GM12801 (cell line): ENCODE results near the gene ARID4B.

Experiments
- TF ChIP-seq, protein P1 (sequence below): IDR thresholded peaks from one replicate; pipeline ENCODE4 v1.5.1; 2011; ENCODE audit warnings: control low read depth; ENCODE audit not compliant: insufficient read length; ENCODE audit errors: extremely low read depth

ARID4B gene

DNA sequence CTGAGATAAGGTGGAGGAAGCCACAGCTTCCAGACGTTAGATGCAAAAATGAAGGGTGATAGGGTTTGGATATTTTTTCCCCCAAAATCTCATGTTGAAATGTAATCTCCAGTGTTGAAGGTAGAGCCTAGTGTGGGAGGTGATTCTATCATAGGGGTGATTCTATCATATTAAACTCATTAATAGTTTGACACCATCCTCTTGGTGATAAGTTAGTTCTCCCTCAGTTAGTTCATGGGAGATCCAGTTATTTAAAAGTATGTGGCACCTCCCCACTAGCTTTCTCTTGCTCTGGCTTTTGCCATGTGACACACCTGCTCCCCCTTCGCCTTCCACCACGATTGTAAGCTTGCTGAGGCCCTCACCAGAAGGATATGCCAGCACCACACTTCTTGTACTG is 30.9 kb upstream of the ARID4B start:
- TF ChIP-seq, protein P1, sequence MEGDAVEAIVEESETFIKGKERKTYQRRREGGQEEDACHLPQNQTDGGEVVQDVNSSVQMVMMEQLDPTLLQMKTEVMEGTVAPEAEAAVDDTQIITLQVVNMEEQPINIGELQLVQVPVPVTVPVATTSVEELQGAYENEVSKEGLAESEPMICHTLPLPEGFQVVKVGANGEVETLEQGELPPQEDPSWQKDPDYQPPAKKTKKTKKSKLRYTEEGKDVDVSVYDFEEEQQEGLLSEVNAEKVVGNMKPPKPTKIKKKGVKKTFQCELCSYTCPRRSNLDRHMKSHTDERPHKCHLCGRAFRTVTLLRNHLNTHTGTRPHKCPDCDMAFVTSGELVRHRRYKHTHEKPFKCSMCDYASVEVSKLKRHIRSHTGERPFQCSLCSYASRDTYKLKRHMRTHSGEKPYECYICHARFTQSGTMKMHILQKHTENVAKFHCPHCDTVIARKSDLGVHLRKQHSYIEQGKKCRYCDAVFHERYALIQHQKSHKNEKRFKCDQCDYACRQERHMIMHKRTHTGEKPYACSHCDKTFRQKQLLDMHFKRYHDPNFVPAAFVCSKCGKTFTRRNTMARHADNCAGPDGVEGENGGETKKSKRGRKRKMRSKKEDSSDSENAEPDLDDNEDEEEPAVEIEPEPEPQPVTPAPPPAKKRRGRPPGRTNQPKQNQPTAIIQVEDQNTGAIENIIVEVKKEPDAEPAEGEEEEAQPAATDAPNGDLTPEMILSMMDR, result no peak

DNA sequence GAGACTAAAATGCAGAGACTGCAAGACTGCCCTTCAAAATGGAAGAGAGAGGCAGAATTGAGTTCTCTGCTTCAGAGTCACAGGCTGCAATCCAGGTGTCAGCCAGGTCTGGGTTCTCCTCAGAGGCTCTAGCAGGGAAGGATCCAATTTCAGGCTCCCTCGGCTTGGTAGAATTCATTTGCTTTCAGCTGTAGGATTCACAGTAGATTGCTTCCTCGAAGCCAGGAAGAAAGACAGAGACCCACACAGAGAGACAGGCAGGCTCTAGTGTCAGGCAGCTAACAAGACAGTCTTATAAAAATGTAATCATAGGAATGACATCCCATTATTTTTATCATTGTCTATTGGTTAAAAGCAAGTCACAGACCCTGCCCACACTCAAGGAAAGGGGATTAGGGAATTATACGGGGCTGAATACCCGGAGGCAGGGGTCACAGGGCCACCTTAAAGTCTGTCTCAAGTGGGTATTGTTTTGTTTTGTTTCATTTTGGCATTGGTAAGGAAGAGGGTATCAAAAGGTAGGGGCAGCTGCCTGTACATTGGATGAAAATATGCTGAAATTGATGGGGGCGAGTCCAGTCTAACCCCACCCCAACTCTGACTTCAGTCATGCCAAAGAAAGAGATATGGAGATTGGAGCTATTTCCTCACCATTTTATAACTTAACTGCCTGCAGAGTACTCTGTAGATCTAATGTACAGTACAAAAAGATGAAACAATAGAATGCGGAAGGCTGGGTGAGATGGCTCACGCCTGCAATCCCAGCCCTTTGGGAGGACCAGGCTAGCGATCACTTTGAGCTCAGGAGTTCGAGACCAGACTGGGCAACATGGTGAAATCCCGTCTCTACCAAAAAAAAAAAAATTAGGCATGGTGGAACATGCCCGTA is 29.8 kb upstream of the ARID4B start:
- TF ChIP-seq, protein P1, result no peak

DNA sequence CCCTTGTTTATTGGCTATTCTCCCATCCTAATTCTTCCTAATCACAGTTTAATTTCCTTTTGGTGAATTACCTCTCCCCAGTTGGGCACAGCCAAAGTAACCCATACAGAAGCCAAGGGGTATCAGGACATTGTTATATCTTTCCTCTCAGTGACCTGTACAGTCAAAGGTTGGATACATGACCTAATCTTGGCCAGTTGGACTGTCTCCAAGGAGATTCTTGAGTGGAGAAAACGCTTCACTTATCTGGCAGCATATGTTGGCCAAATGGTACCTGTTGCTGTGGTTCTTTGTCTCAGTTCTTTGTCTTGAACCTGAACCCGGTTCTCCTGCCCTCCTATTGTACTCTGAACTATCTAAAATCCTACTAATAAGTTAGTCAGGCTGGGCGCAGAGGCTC is 23.9 kb upstream of the ARID4B start:
- TF ChIP-seq, protein P1, result no peak

DNA sequence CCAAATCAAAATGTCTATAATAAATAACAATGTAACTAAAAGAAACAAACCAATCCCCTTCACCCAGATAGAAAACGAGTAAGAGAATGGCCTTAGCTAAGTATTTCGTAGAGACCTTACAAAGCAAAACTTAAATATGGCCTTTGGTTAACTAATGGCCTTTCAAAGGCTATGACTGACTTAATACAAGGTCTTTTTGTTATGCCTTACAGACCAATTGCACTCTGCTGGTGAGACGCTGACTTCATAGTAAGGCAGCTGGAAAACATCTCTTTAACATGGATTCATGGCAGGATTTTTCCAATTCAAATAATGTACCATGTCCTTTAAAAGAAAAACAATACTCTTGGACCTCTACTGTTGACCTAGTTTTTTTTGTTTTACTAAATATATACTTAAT is 23.5 kb upstream of the ARID4B start:
- TF ChIP-seq, protein P1, result no peak

DNA sequence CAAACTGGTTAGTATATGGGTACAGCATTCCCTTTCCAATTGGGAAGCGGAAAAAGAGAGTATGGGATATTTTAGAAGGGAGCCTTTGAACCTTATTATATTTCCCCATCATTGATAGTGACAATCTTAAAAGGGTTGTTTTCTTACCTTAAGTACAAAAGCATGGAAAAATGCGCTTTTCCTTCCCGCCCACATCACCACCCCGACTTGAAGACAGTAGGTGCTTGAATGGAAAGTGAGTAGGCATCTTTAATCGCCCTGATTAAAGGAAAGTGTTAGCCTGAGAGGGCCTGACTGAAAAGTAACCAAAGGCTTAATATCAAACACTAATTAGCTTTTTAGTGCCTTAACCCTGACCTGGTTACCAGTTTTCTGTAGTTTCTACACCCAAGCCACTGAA is 15.7 kb upstream of the ARID4B start:
- TF ChIP-seq, protein P1, result no peak

DNA sequence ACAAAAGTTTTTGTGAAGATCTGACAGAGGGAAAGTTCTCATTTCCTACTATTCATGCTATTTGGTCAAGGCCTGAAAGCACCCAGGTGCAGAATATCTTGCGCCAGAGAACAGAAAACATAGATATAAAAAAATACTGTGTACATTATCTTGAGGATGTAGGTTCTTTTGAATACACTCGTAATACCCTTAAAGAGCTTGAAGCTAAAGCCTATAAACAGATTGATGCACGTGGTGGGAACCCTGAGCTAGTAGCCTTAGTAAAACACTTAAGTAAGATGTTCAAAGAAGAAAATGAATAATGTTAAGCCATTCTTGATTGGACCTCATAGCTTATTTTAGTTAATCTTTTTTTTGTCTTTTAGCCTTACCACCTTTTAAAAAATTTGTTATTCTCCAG is 14.5 kb upstream of the ARID4B start:
- TF ChIP-seq, protein P1, result no peak

DNA sequence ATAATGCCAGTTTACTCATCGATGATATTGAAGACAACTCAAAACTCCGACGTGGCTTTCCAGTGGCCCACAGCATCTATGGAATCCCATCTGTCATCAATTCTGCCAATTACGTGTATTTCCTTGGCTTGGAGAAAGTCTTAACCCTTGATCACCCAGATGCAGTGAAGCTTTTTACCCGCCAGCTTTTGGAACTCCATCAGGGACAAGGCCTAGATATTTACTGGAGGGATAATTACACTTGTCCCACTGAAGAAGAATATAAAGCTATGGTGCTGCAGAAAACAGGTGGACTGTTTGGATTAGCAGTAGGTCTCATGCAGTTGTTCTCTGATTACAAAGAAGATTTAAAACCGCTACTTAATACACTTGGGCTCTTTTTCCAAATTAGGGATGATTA is 14.1 kb upstream of the ARID4B start:
- TF ChIP-seq, protein P1, result no peak
